ENCODE measurements around the gene SHISA7. TPM values are rescaled to one million over a fixed set of nuclear protein-coding genes. Genes with fewer than 3 reads are reported as not detected.

Gene SHISA7
- total and polyA plus RNA-seq, 2 donors (not counting 1 experiment from before 2014, with no cell fraction given), result not detected

- Histone ChIP-seq H3K4me3 (replicated peaks in 1 of 4; ENCODE audit: control extremely low read depth in 1 of 4, insufficient read depth in 1 of 4, low read depth in 3 of 4, low read length in 4 of 4) (no peak overlapping the region), H3K27me3 (ENCODE audit: control insufficient read depth, insufficient read depth, low read length) (peaks cover 40% of the 10 kb centered on the region), H3K9me3 (ENCODE audit: control insufficient read depth, insufficient read depth, low read depth, low read length) (no peaks in the 10 kb centered on the region), H3K9ac (ENCODE audit: insufficient read depth, low read length) (no peak overlapping the region), H4K20me1 (ENCODE audit: control insufficient read depth, extremely low read depth, insufficient read depth, low read length) (no peaks in the 10 kb centered on the region), H3K79me2 (ENCODE audit: control insufficient read depth, insufficient read depth, low read length) (no peaks in the 10 kb centered on the region), H3K4me2 (ENCODE audit: extremely low read depth, insufficient read depth, low read length) (no peak overlapping the region), H3K36me3 (ENCODE audit: control insufficient read depth, insufficient read depth, low read length) (no peaks in the 10 kb centered on the region), H3K4me1 (ENCODE audit: control insufficient read depth, extremely low read depth, insufficient read depth, low read length) (no peaks in the 10 kb centered on the region), H3K27ac (ENCODE audit: insufficient read depth, low read length) (no peak overlapping the region), H2AFZ (ENCODE audit: low read length) (no peak overlapping the region)
- TF ChIP-seq CTCF (conservative IDR thresholded peaks at IDR 0.05 in 1 of 2, IDR thresholded peaks at IDR 0.05 in 1 of 2; ENCODE audit: low read depth in 1 of 2, low read length in 2 of 2) (no peak), EZH2 (IDR thresholded peaks at IDR 0.05; ENCODE audit: low read length, missing control alignments) (no peak)
- no peak for DNase-seq (ENCODE audit: low read depth in 2 of 2)
Measured at GRCh38 chr19:55446060-55446459, 3.0 kb upstream of the SHISA7 start.

DNA sequence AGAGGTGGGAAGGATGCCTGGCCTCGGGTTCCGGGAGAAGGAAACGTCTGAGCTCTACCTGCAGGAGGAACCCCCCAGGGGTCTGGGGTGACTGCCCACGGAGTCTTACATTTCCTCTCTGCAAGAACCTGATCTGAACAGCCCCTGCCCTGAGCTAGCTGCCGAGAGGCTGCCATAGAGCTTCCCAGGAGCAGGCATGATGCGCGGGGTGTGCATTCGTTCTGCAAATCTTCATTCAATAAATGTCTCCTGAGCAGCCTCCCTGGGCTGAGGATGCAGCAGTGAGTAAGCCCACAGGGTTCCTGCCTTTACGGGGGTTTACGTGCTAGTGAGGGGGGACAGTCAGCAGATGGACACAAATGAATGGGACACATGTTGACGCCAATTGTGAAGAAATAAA, 1.5 kb upstream of the SHISA7 start:
- no peak for DNase-seq (ENCODE audit: low read depth in 2 of 2)
- Histone ChIP-seq H3K9me3 (ENCODE audit: control insufficient read depth, insufficient read depth, low read depth, low read length) (no peaks in the 10 kb centered on the region), H3K9ac (ENCODE audit: insufficient read depth, low read length) (no peak overlapping the region), H3K27me3 (ENCODE audit: control insufficient read depth, insufficient read depth, low read length) (peaks cover 44% of the 10 kb centered on the region), H3K4me1 (ENCODE audit: control insufficient read depth, extremely low read depth, insufficient read depth, low read length) (no peaks in the 10 kb centered on the region), H3K36me3 (ENCODE audit: control insufficient read depth, insufficient read depth, low read length) (no peaks in the 10 kb centered on the region), H3K4me2 (ENCODE audit: extremely low read depth, insufficient read depth, low read length) (no peak overlapping the region), H3K4me3 (replicated peaks in 1 of 4; ENCODE audit: control extremely low read depth in 1 of 4, insufficient read depth in 1 of 4, low read depth in 3 of 4, low read length in 4 of 4) (no peak overlapping the region), H3K79me2 (ENCODE audit: control insufficient read depth, insufficient read depth, low read length) (no peaks in the 10 kb centered on the region), H2AFZ (ENCODE audit: low read length) (no peak overlapping the region), H4K20me1 (ENCODE audit: control insufficient read depth, extremely low read depth, insufficient read depth, low read length) (no peaks in the 10 kb centered on the region), H3K27ac (ENCODE audit: insufficient read depth, low read length) (no peak overlapping the region)
- TF ChIP-seq CTCF (conservative IDR thresholded peaks at IDR 0.05 in 1 of 2, IDR thresholded peaks at IDR 0.05 in 1 of 2; ENCODE audit: low read depth in 1 of 2, low read length in 2 of 2) (no peak), EZH2 (IDR thresholded peaks at IDR 0.05; ENCODE audit: low read length, missing control alignments) (no peak)

DNA sequence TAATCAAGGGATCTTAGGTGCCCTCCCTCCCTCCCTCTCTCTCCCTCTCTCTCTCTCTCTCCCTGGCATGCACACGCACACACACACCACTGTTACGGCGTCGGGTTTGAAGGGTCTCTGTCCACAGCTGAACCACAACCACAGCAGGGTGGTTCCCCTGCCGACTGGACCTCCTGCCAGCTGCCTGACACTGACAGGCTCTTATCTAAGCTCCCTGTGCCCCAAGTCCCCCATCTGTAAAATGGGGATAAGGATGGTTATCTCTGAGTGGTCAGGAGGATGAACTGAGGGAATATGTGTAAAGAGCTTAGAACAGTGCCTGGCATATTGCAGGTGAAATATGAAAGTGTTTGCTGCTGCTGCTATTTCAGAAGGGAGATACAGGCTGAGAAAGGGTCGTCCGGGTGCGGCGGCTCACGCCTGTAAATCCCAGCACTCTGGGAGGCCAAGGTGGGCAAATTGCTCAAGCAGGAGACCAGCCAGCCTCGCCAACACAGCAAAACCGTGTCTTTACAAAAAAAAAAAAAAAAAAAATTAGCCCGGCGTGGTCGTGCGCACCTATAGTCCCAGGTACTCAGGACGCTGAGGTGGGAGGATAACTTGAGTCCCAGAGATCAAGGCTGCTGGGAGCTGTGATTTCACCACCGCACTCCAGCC, 852 bp upstream of the SHISA7 start:
- no peak overlapping the region for H3K4me3 ChIP-seq (replicated peaks in 1 of 4; ENCODE audit: control extremely low read depth in 1 of 4, insufficient read depth in 1 of 4, low read depth in 3 of 4, low read length in 4 of 4)
- no peak overlapping the region for H2AFZ ChIP-seq (ENCODE audit: low read length)
- H3K4me2 ChIP-seq (ENCODE audit: extremely low read depth, insufficient read depth, low read length), result no peak overlapping the region
- no peak overlapping the region for H3K9ac ChIP-seq (ENCODE audit: insufficient read depth, low read length)
- DNase-seq (ENCODE audit: low read depth in 2 of 2), result no peak
- H3K9me3 ChIP-seq (ENCODE audit: control insufficient read depth, insufficient read depth, low read depth, low read length), result no peaks in the 10 kb centered on the region
- H3K4me1 ChIP-seq (ENCODE audit: control insufficient read depth, extremely low read depth, insufficient read depth, low read length), result no peaks in the 10 kb centered on the region
- no peaks in the 10 kb centered on the region for H4K20me1 ChIP-seq (ENCODE audit: control insufficient read depth, extremely low read depth, insufficient read depth, low read length)
- TF ChIP-seq CTCF (conservative IDR thresholded peaks at IDR 0.05 in 1 of 2, IDR thresholded peaks at IDR 0.05 in 1 of 2; ENCODE audit: low read depth in 1 of 2, low read length in 2 of 2) (no peak), EZH2 (IDR thresholded peaks at IDR 0.05; ENCODE audit: low read length, missing control alignments) (peak; percentile 96)
- no peaks in the 10 kb centered on the region for H3K79me2 ChIP-seq (ENCODE audit: control insufficient read depth, insufficient read depth, low read length)
- H3K27me3 ChIP-seq (ENCODE audit: control insufficient read depth, insufficient read depth, low read length), result peaks cover 47% of the 10 kb centered on the region
- no peaks in the 10 kb centered on the region for H3K36me3 ChIP-seq (ENCODE audit: control insufficient read depth, insufficient read depth, low read length)
- no peak overlapping the region for H3K27ac ChIP-seq (ENCODE audit: insufficient read depth, low read length)

All from fibroblast of lung (primary cell).